Activated CD8-positive, alpha-beta memory T cell treated with anti-CD3 and anti-CD28 coated beads for 36 hours (primary cell): ENCODE results near the gene RAB3IL1. TPM values are rescaled to one million over a fixed set of nuclear protein-coding genes. Genes with fewer than 3 reads are reported as not detected.

ENCODE experiments used
- CTCF ChIA-PET: fragments of 350-600 bp; sonication (Branson Sonifier 250); formaldehyde crosslinking; loops from one replicate; lab custom pipeline; 2021; ENCODE audit warnings: antibody characterized with exemption; lab: Charles Lee
- POLR2A ChIA-PET: fragments of 350-600 bp; sonication (Branson Sonifier 250); formaldehyde crosslinking; loops from one replicate; lab custom pipeline; 2021; ENCODE audit warnings: antibody characterized with exemption; lab: Charles Lee
- total RNA-seq, 2 experiments: library from RNA; stranded (reverse); gene quantifications; one replicate each; pipeline ENCODE4 v1.2.3, GENCODE V29; 2021

The RAB3IL1 gene
- total RNA-seq, 2 experiments from 2014 or later, result not detected

DNA sequence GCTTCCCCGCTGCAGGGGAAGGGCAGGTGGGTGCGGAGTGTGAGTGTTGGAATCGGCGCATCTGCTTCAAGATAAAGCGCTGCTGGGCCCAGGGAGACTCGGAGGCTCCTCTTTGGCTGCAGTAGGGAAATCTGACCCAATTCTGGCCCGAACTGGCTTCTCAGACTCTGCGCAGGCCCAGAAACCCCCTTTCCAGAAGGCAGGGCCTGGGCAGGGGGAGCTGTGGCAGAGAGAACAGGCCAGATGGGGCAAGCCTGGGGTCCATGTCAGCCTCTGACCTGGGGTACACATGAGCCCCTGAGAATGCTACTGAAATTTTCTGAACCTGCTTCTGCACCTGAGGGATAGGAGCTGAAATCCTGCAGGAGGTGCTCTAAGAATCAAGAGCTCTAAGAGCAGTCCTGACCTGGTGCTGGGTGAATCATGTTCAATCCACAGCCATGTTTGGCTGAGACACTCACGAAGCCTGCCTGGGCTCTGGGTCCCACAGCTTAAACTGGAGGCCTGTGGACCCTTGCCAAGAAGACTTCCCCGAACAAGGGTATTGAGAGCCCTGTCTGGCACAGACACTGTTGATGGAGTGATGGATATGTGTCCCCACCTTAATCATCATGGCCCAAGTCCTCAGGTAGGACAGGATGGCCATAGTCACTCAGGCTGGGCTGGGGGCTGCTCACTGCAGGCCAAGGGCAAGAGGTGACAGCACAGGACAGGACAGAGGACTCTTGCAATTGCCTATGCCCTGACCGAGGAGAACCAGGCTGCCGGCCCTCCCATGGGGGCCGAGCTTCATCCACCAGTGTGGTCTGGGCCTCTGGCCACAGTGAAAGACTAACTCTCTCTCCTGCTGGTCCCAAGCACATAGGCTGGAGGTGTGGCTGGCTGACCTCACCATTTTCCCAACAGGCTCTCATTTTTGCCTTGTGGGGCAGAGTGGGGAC, 6.9 kb downstream of the RAB3IL1 start:
- ChIA-PET CTCF (no interaction called here), POLR2A (no interaction called here)

- CTCF ChIA-PET, result interaction anchor here (3.2 kb wide), 1 partner anchor 10 kb away, joined by 14 read pairs; no protein-coding TSS in a partner anchor
- POLR2A ChIA-PET, result no interaction called here
Measured at GRCh38 chr11:61908730-61909316, 8.5 kb downstream of the RAB3IL1 start.

DNA sequence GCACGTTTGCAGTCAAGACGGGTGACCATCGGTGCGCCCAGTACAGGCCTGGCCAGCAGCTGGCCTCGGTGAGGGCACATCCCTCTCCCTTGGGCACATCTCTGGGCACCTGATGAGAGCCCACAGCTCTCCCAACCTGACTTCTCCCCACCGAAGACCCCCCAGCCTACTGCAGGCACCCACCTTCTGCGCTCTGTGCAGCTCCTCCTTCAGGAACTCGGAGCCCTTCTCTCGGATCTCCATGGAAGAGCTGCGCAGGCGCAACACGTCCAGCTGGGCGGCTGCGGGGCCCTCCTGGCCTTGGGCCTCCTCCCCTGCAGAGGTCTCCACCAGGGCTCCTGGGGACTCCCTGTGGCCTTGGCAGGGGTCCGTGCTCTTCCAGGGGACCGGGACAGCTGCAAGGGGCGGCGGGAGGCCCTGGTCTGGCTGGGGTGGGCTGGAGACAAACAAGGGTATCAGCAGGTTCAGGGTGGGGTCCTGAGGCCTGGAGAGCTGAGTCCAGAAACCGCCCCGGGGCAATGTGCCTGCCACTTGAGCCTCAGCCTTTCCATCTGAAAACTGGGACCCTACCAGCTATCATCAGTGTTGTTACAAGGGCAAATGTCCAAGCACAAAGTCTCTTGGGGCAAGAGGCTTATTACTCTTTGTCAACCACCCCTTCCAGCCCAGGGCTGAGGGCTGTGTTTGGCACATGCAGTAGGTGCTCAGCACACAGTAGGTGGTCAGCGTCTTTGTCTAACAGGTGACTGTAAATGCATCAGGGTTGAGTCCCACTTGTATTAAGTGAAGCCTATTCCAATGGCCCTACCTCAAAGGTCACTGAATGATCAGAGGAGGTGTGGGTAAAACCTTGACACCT, 9.3 kb downstream of the RAB3IL1 start:
- ChIA-PET POLR2A (no interaction called here), CTCF (interaction anchor here (0.8 to 3.2 kb wide), 2 partner anchors 9 to 11 kb away, joined by 3 to 14 read pairs; no protein-coding TSS in a partner anchor)

DNA sequence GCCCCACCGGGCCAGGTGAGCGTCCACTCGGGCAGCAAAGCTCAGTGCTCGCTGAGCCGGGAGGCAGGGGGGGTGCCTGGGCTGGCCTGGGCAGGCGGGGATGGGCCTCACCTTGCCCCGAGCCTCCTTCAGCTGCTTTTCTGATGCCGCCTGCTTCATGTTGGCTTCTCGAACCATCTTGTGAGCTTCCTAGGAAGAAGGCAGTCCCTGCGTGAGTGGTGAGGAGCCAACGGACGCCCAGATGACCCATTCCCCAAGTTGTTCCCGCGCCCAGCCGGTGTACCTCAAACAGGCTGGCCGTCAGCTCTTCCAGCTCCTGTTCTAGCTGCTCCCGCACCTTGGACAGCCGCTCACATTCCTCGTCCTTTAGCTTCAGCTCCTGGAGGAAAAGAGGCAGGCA, 10.1 kb downstream of the RAB3IL1 start:
- POLR2A ChIA-PET, result no interaction called here
- CTCF ChIA-PET, result interaction anchor here (0.8 to 3.2 kb wide), 2 partner anchors 8 to 10 kb away, joined by 3 to 14 read pairs; no protein-coding TSS in a partner anchor

GRCh38 chr11:61906522-61906909, 10.8 kb downstream of the RAB3IL1 start:
- CTCF ChIA-PET, result interaction anchor here (3.2 kb wide), 1 partner anchor 8 kb away, joined by 14 read pairs; no protein-coding TSS in a partner anchor
- POLR2A ChIA-PET, result no interaction called here

- CTCF ChIA-PET, result interaction anchor here (1.9 kb wide), 1 partner anchor 202 kb away, joined by 5 read pairs; no protein-coding TSS in a partner anchor
- POLR2A ChIA-PET, result no interaction called here
Measured at GRCh38 chr11:61905801-61906521, 11.4 kb downstream of the RAB3IL1 start.

DNA sequence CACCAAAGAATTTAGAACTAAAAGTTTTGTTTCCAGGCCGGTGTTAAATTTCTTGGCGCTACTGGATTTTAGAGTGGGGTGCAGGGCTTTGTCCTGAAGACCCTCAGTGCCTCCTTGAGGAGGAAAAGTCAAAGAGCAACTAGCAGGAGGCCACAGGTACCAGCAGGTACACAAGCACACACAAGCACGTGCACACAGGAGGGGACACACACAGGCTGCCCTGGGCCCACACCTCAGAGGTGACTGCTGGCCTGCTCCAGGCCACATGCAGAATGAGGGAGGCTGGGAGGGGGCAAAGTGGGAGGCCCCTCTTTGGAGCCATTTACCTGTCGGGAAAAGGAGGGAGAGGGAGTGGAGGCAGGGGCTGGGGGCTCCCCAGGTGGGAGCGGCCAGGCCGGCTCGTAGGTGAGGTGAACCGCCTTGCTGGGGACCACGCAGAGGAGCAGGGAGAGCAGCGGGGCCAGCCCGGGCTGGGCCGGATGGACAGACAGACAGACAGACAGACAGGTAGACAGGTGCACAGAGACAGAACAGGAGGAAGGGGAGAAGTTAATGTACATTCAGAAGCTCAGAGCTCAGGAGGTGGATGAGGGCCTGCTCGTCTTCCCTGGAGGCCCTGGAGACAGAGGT, 12.2 kb downstream of the RAB3IL1 start:
- POLR2A ChIA-PET, result no interaction called here
- CTCF ChIA-PET, result interaction anchor here (1.1 to 2.0 kb wide), 3 partner anchors 34 to 203 kb away, joined by 3 to 5 read pairs (median 5); no protein-coding TSS in a partner anchor

- CTCF ChIA-PET, result interaction anchor here (1.1 to 2.0 kb wide), 4 partner anchors 34 to 205 kb away, joined by 3 to 5 read pairs (median 4); no protein-coding TSS in a partner anchor
Measured at GRCh38 chr11:61904539-61905048, 12.8 kb downstream of the RAB3IL1 start.

GRCh38 chr11:61903845-61904244, 13.5 kb downstream of the RAB3IL1 start:
- ChIA-PET POLR2A (no interaction called here), CTCF (interaction anchor here (0.5 to 2.0 kb wide), 4 partner anchors 26 to 206 kb away, joined by 3 to 5 read pairs (median 3); no protein-coding TSS in a partner anchor)

More at GRCh38 chr11:61904539-61905048, 12.8 kb downstream of the RAB3IL1 start:
- POLR2A ChIA-PET, result no interaction called here

DNA sequence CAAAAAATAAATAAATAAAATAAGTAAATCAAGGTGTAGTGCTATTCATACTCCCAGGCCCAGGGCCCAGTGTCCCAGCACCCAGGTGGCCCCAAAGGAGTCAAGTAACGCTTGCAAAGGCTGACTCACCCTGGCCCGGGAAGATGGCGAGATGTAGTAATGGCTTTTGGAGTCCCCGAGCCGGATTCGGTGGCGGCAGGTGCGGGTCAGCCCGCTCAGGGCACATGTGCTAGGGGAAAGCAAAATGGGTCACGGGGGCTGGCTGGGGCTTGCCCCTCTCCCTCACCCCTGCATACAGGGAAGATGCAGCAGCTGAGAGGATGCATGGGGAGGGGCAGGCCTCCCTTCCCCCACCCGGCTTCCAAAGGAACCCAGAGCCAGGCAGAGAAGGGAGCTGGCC, 15.1 kb downstream of the RAB3IL1 start:
- CTCF ChIA-PET, result interaction anchor here (1.2 to 2.1 kb wide), 3 partner anchors 45 to 180 kb away, joined by 3 to 8 read pairs (median 3); no protein-coding TSS in a partner anchor

GRCh38 chr11:61901397-61901796, 16.0 kb downstream of the RAB3IL1 start:
- ChIA-PET CTCF (interaction anchor here (2.1 to 6.8 kb wide), 3 partner anchors 47 to 208 kb away, joined by 8 to 92 read pairs (median 87); partner anchors contain the start of gene BEST1), POLR2A (no interaction called here)

More for the DNA sequence above, 15.1 kb downstream of the RAB3IL1 start:
- POLR2A ChIA-PET, result no interaction called here

DNA sequence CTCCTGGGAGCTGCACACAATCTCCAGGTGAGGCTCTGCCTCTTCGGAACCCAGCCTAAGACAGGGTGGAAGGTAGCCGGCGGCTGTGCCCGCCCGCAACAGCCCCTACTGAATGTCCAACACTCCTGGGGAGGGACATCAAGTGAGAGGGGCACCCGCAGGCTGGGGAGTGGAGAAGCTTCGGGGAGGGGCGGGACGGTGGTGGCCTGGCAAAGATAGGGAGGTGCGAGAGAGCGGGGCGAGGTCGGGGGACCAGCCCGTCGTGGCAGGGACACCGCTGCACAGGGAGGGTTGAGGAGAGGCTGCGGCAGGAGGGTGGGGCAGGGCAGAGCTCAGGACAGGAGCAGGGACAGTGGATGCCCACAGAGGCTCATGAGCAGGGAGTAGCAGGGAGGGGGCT, 17.1 kb downstream of the RAB3IL1 start:
- POLR2A ChIA-PET, result no interaction called here
- CTCF ChIA-PET, result interaction anchor here (1.1 to 6.8 kb wide), 10 partner anchors 18 to 221 kb away, joined by 3 to 92 read pairs (median 12); partner anchors contain the start of gene BEST1

- CTCF ChIA-PET, result interaction anchor here (0.6 to 6.8 kb wide), 35 partner anchors 8 to 225 kb away, joined by 3 to 92 read pairs (median 4); partner anchors contain the start of genes BEST1, FADS1, FADS3 and FTH1
Measured at GRCh38 chr11:61899146-61899841, 18.1 kb downstream of the RAB3IL1 start.

DNA sequence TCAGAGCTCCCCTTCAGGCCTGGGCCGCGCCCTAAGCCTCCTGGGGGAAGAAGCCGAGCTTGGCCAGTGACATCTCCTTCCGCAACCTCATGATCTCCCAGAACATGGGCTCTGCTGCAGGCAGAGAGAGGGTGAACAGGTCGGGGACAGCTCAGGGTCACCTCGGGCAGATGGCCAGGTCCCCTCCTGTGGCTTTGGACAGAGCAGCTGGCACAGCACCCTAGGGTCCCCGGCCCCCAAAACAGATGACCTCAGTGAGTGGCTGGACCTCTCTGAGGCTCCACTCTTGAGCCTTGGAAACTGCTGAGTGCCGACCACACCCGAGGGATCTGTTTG, 19.2 kb downstream of the RAB3IL1 start:
- POLR2A ChIA-PET, result no interaction called here
- CTCF ChIA-PET, result interaction anchor here (0.7 to 6.8 kb wide), 23 partner anchors 7 to 317 kb away, joined by 3 to 92 read pairs (median 4); partner anchors contain the start of genes BEST1, FADS3, FEN1 and INCENP

More at GRCh38 chr11:61899146-61899841, 18.1 kb downstream of the RAB3IL1 start:
- POLR2A ChIA-PET, result no interaction called here

DNA sequence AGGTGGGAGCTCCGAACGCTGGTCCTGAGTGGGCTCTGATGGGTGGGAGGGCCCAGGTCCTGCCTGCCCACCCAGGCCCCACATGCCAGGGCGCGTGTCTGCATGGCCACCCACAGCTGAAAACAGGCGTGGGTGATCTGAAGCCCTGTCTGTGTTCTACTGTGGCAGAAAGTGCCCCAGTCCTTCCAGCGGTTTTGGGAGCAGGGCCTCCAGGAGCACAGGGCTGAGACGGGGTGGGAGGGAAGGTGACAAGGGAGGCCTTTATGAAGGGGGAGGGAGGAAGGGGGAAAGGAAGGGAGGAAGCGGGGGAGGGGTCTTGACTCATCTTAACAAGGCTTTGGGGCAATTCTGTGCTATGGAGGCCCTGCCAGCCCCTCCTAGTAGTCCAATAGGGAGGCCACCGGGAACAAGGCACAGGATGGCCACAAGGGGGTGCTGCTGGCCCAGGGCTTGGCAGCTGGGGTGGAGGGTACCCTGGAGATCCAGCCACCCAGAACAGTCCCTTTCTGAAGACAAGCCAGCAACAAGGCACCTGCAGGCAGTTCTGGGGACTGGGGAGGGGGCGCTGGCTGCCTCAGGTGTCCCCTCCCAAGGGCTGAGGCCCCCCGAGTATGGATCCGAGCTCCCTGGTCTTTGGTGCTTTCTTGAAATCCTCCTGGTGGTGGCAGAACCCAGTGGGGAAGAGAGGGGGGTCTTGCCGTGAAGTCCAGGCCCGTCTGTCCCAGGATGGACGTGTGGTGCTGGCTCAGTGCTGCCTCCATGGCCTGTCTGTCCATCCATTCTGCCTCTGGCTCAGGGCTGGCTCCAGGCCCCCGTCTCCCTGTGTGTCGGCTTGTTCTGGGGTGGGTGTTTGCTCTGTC, 19.7 kb downstream of the RAB3IL1 start:
- POLR2A ChIA-PET, result no interaction called here
- CTCF ChIA-PET, result interaction anchor here (0.7 to 6.8 kb wide), 18 partner anchors 8 to 316 kb away, joined by 3 to 92 read pairs (median 4); partner anchors contain the start of genes BEST1, FEN1 and TMEM258
